Hematopoietic multipotent progenitor cell treated with erythropoietin and hydrocortisone succinate and interleukin-3 and kit ligand, for 4 days (in vitro differentiated cells): Measurements from ENCODE around the gene UBXN4.
"Not testable (repeated sequence)": the region's sequence is repeated elsewhere in the genome, so short reads cannot be mapped to it uniquely, and the experiment has no call there.

ENCODE experiments used
- DNase-seq: peaks from one replicate; pipeline ENCODE4 v3.0.0-alpha.2; 2015

UBXN4 gene

GRCh38 chr2:135773319-135773718 is 31.7 kb downstream of the UBXN4 start:
- no peak for DNase-seq

DNA sequence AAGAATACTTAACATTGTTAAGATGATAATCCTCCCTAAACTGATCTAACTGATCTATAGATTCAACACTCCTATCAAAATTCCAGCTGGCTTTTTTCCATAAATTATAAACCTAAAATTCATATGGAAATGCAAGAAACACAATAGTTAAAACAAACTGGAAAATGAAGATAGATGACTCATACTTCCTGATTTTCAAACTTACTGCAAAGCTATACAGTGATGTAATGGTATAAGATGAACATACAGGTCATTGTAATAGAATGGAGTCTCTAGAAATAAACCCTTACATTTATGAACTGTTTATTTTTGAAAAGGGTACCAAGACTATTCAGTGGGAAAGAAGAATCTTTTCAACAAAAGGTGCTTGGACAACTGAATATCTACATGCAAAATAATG is 32.3 kb downstream of the UBXN4 start:
- peak; percentile 24 for DNase-seq

DNA sequence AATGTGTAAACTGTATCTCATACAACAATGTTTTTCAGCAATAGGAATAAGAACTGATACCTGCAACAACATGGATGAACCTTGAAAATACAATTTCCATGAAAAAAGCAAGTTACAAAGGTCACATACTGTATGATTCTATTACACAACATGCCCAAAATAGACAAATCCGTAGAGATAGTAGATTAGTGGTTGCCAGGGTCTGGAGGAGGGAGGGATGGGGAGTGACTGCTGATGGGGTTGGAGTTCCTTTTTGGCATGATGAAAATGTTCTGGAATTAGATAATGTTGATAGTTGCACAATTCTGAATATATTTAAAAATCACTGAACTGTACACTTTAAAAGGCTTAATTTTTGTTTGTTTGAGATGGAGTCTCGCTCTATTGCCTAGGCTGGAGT is 33.8 kb downstream of the UBXN4 start:
- DNase-seq, result no peak

DNA sequence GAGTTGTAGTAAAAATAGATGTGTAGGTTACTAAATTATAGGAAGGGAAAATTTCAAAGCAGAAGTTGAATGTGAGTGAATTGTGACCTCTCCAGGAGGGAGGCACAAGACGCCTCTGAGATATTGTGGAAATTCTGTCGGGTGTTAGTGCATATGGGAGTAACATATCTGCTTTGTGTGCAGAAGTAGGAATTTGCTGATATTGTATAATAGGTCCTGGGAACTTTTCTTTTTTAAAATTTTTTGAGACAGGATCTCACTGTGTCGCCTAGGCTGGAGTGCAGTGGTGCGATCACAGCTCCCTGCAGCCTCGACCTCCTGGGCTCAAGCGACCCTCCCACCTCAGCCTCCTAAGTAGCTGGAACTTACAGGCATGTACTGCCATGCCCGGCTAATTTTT is 34.7 kb downstream of the UBXN4 start:
- DNase-seq, result no peak

DNA sequence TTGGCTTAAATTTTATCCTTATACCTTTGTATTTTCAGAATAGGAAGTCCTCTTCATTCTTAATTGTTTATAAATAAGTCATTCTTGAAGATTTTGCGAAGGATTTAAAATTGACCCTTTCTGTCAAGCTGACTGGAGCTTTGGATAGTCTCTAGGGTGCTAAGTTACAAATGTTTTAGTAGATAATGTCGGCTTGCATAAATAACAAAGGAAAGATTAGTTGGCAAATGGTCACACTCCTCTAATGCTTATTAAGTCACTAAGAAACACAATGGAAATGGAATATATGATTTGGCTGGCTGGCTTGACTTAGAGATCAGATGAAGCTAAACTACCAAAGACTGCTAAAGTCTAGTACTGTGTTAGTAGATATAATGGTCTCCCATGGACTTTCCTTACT is 40.6 kb downstream of the UBXN4 start:
- DNase-seq, result no peak

- DNase-seq, result no peak
Measured at GRCh38 chr2:135783439-135783838, 41.8 kb downstream of the UBXN4 start.

- DNase-seq, result peak; percentile 42
Measured at GRCh38 chr2:135785032-135785431, 43.4 kb downstream of the UBXN4 start.

DNA sequence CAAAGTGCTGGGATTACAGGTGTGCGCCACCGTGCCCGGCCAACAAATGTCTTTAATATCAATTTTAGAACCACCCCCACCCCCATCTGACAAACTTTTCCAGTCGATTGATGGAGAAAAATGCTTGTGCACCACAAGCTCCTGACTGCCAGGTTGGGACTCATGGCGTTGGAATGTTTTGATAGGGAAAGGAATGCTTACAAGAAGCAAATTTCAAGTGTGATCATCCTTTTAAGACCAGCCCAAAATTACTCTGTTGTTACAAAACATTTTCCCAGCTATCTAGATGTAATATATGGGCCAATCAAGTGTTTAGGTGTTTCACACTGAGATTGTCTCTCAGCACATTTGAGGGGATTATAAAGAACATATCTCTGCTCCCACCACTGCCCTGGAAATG is 45.2 kb downstream of the UBXN4 start:
- DNase-seq, result no peak

DNA sequence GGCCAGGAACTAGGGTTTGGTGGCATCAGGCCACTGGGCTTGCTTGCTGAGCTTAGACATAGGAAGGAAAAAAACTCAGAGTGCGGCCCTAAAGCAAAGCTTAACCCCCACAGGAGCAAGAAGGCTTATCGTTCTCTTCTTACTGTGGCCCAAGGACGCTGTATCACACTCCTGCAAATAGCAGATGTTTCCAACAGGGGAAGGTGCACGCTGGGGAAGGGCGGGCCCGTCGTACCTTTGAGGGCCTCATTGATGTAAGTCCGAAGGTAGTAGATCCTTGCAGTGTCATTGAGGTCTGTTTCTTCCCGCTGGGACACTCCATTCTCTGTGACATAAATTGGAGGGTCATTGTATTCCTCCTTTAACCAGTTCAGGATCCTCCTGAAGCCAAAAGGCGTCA is 48.8 kb downstream of the UBXN4 start:
- DNase-seq, result no peak

DNA sequence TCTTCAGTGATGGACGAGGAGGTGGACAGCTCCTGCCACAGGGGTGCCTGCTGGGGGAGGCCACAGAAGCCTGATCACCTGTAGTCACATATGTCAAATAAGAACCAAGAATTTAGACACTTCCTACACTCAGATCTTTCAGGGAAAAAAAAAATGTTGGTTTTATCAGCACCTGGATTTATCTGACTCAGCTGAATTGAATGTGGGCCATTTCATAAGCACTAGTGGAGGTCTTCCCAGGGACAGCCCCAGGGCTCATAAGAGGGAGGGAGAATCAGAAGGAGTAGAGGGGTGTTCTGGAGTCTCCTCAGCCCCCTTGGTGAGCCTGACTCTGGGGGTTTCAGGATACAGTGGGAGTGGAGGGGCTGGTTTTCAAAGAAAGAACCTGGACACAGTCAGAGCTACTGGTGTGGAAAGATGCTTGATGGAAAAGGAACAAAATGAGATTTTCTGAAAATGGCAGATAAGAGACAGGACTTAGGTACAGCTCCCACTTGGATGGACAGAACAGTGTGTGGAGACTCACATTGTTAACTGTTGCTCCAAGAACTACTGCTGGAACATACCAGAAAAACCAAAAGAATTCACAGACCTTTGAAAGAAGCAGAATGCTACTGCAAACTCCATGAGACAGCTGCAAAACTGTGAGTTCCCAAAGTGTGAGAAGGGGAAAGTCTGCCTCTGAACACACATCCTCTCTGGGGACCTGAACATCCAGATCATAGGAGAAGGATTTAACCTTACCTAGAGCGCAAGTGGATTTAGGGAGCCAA is 49.9 kb downstream of the UBXN4 start:
- DNase-seq, result no peak

DNA sequence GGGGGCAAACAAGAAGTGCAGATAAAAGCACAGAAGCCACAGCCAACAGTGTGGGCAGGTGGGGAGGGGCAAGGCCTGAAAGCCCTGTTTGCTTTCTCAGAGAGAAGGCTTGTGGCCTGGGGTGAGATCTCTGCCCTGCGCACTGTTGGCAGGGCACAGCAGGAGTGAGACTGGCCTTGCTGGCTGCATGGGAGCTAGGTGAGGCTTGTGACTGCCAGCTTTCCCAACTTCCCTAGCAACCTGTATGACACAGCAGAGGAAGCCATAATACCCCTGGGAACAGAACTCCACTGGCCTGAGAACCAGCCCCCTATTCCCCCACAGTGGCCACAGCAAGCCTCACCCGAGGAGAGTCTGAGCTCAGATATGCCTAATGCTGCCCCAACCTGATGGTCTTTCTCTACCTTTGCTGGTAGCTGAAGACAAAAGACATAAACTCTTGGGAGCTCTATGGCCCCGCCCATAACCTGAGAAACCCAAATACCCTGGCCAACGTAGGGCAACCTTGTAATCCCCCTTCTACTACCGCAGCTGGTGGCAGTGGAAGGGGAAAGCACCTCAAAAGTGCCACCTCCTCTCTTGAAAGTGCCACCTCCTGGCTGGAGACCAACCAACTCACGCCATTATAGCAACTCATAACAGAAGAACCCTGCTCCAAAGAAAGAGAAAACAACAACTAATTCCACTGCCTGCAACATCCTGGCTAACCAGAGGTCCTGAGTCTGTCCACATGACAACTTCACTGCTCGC is 50.9 kb downstream of the UBXN4 start:
- DNase-seq, result peak; percentile 47

GRCh38 chr2:135795641-135796040 is 54.0 kb downstream of the UBXN4 start:
- DNase-seq, result peak; percentile 38

- DNase-seq, result no peak
Measured at GRCh38 chr2:135796606-135797005, 55.0 kb downstream of the UBXN4 start.

DNA sequence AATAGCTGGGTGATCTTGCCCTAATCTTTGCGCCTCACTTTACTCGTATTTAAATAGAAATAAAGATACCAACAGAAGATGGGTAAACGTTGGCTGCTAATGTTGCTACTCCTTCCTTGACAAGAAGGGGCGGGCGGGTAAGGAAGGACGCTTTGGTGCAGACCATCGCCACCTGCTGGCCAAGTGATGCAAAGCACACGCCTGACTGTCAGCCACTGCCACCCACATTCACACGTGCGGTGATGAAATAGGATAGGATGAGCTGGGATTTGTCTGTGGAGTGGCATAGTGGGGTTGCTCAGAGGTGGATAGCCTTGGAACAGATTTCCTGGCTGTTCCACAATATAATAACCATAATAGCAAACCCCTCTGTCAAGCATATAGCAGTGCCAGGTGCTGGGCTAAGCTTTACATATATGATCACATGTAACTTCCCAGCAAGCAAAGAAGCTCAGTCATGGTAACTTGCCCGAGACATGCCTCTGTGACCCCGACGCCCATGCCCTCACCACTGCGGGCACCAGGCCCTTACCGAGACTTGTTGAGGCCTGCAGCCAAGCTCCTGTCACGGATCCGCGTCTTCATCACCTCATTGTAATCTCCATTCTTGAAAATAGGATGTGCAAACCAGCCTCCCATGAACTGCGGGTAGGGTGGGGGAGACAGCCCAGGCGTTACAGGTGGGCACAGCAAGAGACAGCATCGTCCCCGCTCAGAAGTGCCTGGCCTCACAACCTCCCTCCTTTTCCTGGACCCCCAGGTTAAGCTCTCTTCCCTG is 56.0 kb downstream of the UBXN4 start:
- peak; percentile 93 for DNase-seq

DNA sequence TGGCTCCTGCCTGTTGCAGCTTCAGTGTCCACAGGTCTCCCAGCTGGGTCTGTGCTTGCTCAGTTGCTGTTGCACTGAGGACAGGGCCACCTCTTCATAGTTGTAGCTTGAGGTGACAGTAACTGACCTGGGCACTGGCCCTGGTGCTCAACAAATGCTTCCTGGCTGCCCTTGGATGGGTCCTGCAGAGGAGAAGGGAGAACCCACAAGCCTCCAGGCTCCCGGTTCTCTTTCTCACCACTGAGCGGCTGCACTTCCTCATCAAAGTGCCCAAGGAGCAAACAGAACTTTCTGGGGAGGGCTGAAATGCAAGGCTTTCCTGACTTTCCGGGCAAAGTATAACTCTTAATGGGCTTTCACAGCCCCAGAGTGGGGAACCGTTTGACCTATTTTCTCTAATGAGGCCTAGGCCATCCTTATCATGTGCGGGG is 56.6 kb downstream of the UBXN4 start:
- DNase-seq, result peak; percentile 25

GRCh38 chr2:135798762-135799161 is 57.1 kb downstream of the UBXN4 start:
- DNase-seq, result peak; percentile 52

DNA sequence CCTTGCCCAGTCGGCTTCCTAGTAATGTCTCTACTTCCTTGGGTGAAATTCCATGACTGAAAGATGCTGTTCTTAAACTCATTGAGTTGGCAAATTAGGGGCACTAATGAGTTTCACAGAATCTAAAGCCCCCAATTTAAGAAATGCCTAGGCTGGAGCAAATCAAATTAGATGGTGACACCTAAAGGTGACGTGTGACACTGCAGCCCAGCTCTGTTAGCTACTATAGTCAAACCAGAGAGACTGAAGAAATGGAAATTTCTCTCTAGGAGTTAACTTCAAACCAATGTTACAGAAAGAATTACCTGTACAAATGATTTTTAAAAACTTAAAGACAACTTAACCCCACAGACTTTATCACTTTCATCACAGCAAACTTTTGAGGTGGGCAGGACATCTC is 58.1 kb downstream of the UBXN4 start:
- DNase-seq, result no peak

DNA sequence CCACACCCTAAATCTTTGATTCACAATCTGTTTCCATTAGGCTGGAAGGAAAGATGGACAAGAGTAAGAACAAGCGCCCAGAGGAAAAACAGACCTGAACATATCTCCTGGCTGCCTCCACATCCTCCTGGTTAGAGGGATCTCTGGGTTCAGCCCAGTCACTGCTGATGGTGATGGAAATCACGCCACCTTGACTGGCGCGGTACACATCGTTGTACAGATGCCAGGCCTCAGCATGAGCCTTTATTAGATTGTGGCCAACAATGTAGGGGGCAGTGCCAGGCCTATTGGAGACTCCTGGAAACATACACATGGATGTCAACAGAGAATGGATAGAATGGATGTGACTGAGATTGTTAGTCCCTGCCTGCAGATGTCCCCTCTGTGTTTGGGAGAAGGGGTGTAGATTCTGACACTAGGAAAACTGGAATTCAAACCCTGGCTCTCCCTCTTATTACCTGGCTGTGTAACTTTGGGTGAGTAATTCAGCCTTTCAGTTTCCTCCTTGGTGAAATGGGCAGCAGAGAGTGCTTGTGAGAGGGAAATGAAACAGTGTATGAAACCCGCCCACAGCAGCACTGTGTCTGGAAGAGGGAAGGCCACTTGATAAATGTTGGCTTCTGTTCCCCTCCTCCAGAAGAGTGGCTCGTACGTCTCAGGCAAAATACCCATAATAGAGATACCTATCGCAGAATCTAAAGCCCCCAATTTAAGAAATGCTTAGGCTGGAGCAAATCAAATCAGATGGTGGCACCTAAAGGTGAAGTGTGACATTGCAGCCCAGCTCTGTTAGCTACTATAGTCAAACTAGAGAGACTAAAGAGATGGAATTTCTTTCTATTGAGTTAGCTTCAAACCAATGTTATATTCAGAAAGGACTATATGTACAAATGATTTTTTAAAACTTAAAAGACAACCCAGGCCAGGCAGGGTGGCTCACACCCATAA is 59.1 kb downstream of the UBXN4 start:
- no peak for DNase-seq

GRCh38 chr2:135802350-135802749 is 60.7 kb downstream of the UBXN4 start:
- no peak for DNase-seq

DNA sequence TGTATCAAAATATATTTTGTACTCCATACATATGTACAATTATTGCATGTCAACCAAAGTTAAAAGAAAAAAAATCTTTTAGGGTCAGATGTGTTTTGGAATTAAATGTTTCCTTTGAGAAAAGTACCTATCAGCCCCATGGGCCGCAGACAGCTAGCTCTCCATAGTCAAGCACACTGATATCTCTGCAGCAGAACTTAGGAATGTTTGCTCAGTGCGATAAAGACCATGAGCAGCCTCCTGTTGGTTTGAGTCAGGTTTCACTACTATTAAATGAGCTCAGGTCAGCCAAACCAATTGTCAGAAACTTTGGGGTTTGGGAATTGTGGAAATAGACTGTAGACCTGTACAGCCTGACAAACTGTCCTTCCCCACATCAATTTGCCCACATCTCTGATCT is 61.6 kb downstream of the UBXN4 start:
- DNase-seq, result no peak

- not testable (repeated sequence) for DNase-seq
Measured at GRCh38 chr2:135807874-135808273, 66.2 kb downstream of the UBXN4 start.

- no peak for DNase-seq
Measured at GRCh38 chr2:135812907-135813511, 71.4 kb downstream of the UBXN4 start.
